ENCODE measurements around the gene NKX2-8.
A peak's percentile ranks its signal among the peaks of the same experiment; 100 is the strongest.

The NKX2-8 gene
- total RNA-seq = 0 reads per million in 2 donors

GRCh38 chr14:36582011-36582873 lies at the start of gene NKX2-8:
Gene NKX2-8, minus strand, starts transcription at chr14:36582614. Its CDS starts 225 bp downstream, at chr14:36582389.
- no peak for DNase-seq

GRCh38 chr14:36627981-36628380 lies 45.6 kb upstream of the NKX2-8 start:
- no peak for DNase-seq

- no peak for DNase-seq
Measured at GRCh38 chr14:36626151-36626550, 43.7 kb upstream of the NKX2-8 start.

GRCh38 chr14:36625436-36625835 lies 43.0 kb upstream of the NKX2-8 start:
- no peak for DNase-seq

GRCh38 chr14:36625014-36625413 lies 42.6 kb upstream of the NKX2-8 start:
- DNase-seq = no peak

GRCh38 chr14:36619853-36620252 lies 37.4 kb upstream of the NKX2-8 start:
- DNase-seq = no peak

GRCh38 chr14:36619131-36619530 lies 36.7 kb upstream of the NKX2-8 start:
- no peak for DNase-seq

GRCh38 chr14:36618641-36619040 lies 36.2 kb upstream of the NKX2-8 start:
- no peak for DNase-seq

GRCh38 chr14:36617824-36618223 lies 35.4 kb upstream of the NKX2-8 start:
- no peak for DNase-seq

- DNase-seq = no peak
Measured at GRCh38 chr14:36605506-36605857, 23.1 kb upstream of the NKX2-8 start.

- DNase-seq = peak in 1 of 5 experiments; percentile 38
Measured at GRCh38 chr14:36604757-36605505, 22.5 kb upstream of the NKX2-8 start.

- DNase-seq = no peak
Measured at GRCh38 chr14:36600431-36600830, 18.0 kb upstream of the NKX2-8 start.

GRCh38 chr14:36591482-36591881 lies 9.1 kb upstream of the NKX2-8 start:
- DNase-seq = no peak

GRCh38 chr14:36588788-36589187 lies 6.4 kb upstream of the NKX2-8 start:
- no peak for DNase-seq

- no peak for DNase-seq
Measured at GRCh38 chr14:36588119-36588518, 5.7 kb upstream of the NKX2-8 start.

GRCh38 chr14:36585100-36585499 lies 2.7 kb upstream of the NKX2-8 start:
- no peak for DNase-seq

- DNase-seq = no peak
Measured at GRCh38 chr14:36583893-36584811, 1.7 kb upstream of the NKX2-8 start.

- no peak for DNase-seq
Measured at GRCh38 chr14:36583242-36583892, 953 bp upstream of the NKX2-8 start.

- DNase-seq = no peak
Measured at GRCh38 chr14:36582874-36583241, 444 bp upstream of the NKX2-8 start.

GRCh38 chr14:36580856-36581831 lies 1.3 kb downstream of the NKX2-8 start:
- peak in 1 of 5 experiments; percentile 41 for DNase-seq

All from T-helper 2 cell (primary cell).